GM12801 (cell line): Measurements from ENCODE around the gene PTPRT.

Source experiments
- CTCF ChIP-seq: IDR thresholded peaks from one replicate; pipeline ENCODE4 v1.5.1; 2011; ENCODE audit warnings: control low read depth; ENCODE audit not compliant: insufficient read length; ENCODE audit errors: extremely low read depth

The PTPRT gene

DNA sequence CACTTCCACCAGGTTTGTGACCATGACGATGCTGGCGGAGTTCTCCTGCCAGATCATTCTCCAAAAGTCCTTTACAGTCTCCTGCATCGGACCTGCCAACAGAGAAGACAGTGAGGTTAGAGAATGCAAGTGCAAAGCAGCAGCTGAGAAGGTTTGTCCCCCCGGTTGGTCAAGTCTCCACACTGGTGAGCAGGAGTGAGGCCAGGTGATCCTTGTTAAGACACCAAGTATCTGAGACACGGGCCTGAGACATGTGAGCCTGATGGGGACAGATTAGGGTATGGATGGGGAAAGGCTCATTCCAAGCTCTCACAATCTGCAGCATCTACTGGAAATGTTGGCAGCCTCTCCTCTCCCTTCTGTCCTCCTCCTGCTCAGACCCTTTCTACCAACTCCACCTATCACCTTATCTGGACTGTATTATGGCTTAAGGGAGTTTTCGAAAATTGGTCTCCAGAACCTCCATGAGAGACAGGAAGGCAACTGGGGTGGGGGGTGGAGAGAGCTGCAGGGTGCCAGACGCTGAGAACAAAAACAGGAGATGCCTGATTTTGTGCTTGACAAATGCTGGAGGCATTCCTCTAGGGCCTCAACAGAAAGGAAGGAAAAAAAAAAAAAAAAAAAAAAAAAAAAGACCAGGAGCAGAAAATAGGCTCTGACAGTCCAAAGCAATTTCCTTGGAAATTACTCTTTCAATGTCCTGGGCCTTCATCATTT lies 1071.1 kb downstream of the PTPRT start:
- TF ChIP-seq CTCF = no peak

DNA sequence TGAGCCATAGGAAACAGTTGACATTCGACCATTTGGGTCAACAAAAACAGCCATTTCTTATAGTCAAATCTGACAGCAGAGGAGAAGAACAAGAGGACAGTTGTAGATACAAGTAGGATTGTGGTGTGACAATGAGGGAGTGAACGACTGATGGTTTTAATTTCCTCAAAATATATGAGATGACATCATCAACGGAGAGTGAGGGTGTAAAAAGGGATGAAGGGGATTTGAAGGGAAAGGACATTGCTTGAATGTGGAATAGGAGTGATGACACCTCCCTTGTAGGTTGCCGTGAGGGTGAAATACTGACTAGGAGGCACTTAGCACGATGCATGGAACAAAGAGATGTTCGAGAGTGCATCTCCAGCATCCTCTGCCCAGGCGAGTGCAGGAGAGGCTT lies 1071.7 kb downstream of the PTPRT start:
- no peak for TF ChIP-seq CTCF

GRCh38 chr20:42113236-42113635 lies 1076.5 kb downstream of the PTPRT start:
- TF ChIP-seq CTCF = no peak

- no peak for TF ChIP-seq CTCF
These were observed 1077.5 kb downstream of the PTPRT start for GRCh38 chr20:42112161-42112560.

GRCh38 chr20:42111349-42111748 lies 1078.4 kb downstream of the PTPRT start:
- no peak for TF ChIP-seq CTCF

GRCh38 chr20:42110301-42110700 lies 1079.4 kb downstream of the PTPRT start:
- no peak for TF ChIP-seq CTCF

DNA sequence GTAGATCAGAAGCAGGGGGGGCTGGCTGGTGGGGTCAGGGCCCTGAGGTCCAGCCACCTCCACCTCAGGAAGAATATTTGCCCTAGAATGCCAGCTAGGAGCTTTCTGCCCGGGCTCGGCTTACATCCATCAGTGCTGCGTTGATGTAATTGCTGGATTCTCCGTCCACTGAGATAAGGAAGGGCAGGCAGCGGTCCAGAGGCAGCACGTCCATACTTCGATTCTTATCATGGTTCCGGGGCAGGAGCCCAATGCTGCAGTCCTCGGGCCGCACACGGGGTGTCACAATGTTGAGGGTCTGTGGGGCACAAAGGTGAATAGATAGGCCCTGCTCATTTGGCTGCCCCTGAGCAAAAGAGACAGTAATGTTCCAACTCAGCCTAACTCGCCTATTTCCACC lies 1087.7 kb downstream of the PTPRT start:
- TF ChIP-seq CTCF = no peak
